H9 (cell line): ENCODE results near the gene CHST8. TPM values are rescaled to one million over a fixed set of nuclear protein-coding genes. Genes with fewer than 3 reads are reported as not detected.

ENCODE experiments used
- DNase-seq: peaks from one replicate; pipeline ENCODE4 v3.0.0-alpha.2; 2017
- H2AFZ ChIP-seq: one replicate; pipeline ENCODE4 v1.6.1; 2013; ENCODE audit warnings: mild to moderate bottlenecking, low read length, control low read depth, moderate library complexity
- H2AK5ac ChIP-seq: 2 replicates; pipeline ENCODE4 v1.6.1; 2013; ENCODE audit warnings: low read length, control low read depth, mixed read lengths; ENCODE audit not compliant: insufficient read length
- H2BK120ac ChIP-seq: one replicate; pipeline ENCODE4 v1.6.1; 2013; ENCODE audit warnings: low read depth, mild to moderate bottlenecking, low read length, control low read depth, inconsistent platforms; ENCODE audit not compliant: poor library complexity, severe bottlenecking
- H2BK12ac ChIP-seq: 2 replicates; pipeline ENCODE4 v1.6.1; 2013; ENCODE audit warnings: low read length, control low read depth, mixed read lengths, low read depth; ENCODE audit not compliant: insufficient read length
- H2BK15ac ChIP-seq: 2 replicates; pipeline ENCODE4 v1.6.1; 2013; ENCODE audit warnings: low read depth, low read length, control low read depth
- H2BK20ac ChIP-seq: one replicate; pipeline ENCODE4 v1.6.1; 2013; ENCODE audit warnings: low read depth, mild to moderate bottlenecking, low read length, control low read depth, inconsistent platforms; ENCODE audit not compliant: poor library complexity, severe bottlenecking
- H2BK5ac ChIP-seq: 2 replicates; pipeline ENCODE4 v1.6.1; 2013; ENCODE audit warnings: low read length, control low read depth, mixed read lengths; ENCODE audit not compliant: insufficient read length
- H3K14ac ChIP-seq: 2 replicates; pipeline ENCODE4 v1.6.1; 2013; ENCODE audit warnings: low read length, control low read depth; ENCODE audit not compliant: insufficient read depth
- H3K18ac ChIP-seq: 2 replicates; pipeline ENCODE4 v1.6.1; 2013; ENCODE audit warnings: low read depth, mild to moderate bottlenecking, mixed read lengths, low read length, control low read depth; ENCODE audit not compliant: insufficient read length
- H3K23ac ChIP-seq: 2 replicates; pipeline ENCODE4 v1.6.1; 2013; ENCODE audit warnings: low read length, control low read depth, mixed read lengths, low read depth; ENCODE audit not compliant: insufficient read length
- H3K23me2 ChIP-seq: 2 replicates; pipeline ENCODE4 v1.6.1; 2013; ENCODE audit warnings: low read depth, mild to moderate bottlenecking, mixed read lengths, low read length, control low read depth; ENCODE audit not compliant: insufficient read length, poor library complexity, severe bottlenecking
- H3K27ac ChIP-seq: 2 replicates; pipeline ENCODE4 v1.5.1; 2013; ENCODE audit warnings: low read length, control low read depth, mixed read lengths, low read depth; ENCODE audit not compliant: insufficient read length
- H3K27me3 ChIP-seq: 2 replicates; pipeline ENCODE4 v1.6.1; 2013; ENCODE audit warnings: low read length, control low read depth, inconsistent platforms; ENCODE audit not compliant: insufficient read depth
- H3K4ac ChIP-seq: 2 replicates; pipeline ENCODE4 v1.6.1; 2013; ENCODE audit warnings: low read depth, mild to moderate bottlenecking, control low read depth, inconsistent platforms, low read length, moderate library complexity
- H3K4me1 ChIP-seq: 2 replicates; pipeline ENCODE4 v1.6.1; 2013; ENCODE audit warnings: low read length, control low read depth, inconsistent platforms; ENCODE audit not compliant: insufficient read depth
- H3K4me2 ChIP-seq: 2 replicates; pipeline ENCODE4 v1.6.1; 2013; ENCODE audit warnings: low read length, control low read depth, mixed read lengths; ENCODE audit not compliant: insufficient read length, insufficient read depth
- H3K56ac ChIP-seq: 2 replicates; pipeline ENCODE4 v1.6.1; 2013; ENCODE audit warnings: low read depth, mild to moderate bottlenecking, mixed read lengths, low read length, control low read depth; ENCODE audit not compliant: insufficient read length
- H3K79me1 ChIP-seq: 2 replicates; pipeline ENCODE4 v1.6.1; 2013; ENCODE audit warnings: low read depth, mild to moderate bottlenecking, moderate library complexity, low read length, control low read depth, inconsistent platforms; ENCODE audit not compliant: insufficient read depth, poor library complexity, severe bottlenecking
- H3K79me2 ChIP-seq: 2 replicates; pipeline ENCODE4 v1.6.1; 2013; ENCODE audit warnings: low read length, control low read depth, inconsistent platforms; ENCODE audit not compliant: insufficient read depth
- H3K9ac ChIP-seq: 2 replicates; pipeline ENCODE4 v1.6.1; 2013; ENCODE audit warnings: low read length, control low read depth, mixed read lengths; ENCODE audit not compliant: insufficient read length; ENCODE audit errors: extremely low read depth
- H3K9me3 ChIP-seq: one replicate; pipeline ENCODE4 v1.6.1; 2013; ENCODE audit warnings: low read depth, low read length, inconsistent platforms; ENCODE audit not compliant: control insufficient read depth
- H3T11ph ChIP-seq: one replicate; pipeline ENCODE4 v1.6.1; 2013; ENCODE audit warnings: mild to moderate bottlenecking, low read length, control low read depth, inconsistent platforms
- H4K20me1 ChIP-seq: one replicate; pipeline ENCODE4 v1.6.1; 2013; ENCODE audit not compliant: control insufficient read depth, insufficient read length, insufficient read depth
- H4K5ac ChIP-seq: 2 replicates; pipeline ENCODE4 v1.6.1; 2013; ENCODE audit warnings: low read depth, mild to moderate bottlenecking, mixed read lengths, low read length, control low read depth; ENCODE audit not compliant: insufficient read length
- H4K8ac ChIP-seq: replicated peaks from 2 replicates; pipeline ENCODE4 v1.6.1; 2013; ENCODE audit warnings: low read length, control low read depth, mixed read lengths, low read depth; ENCODE audit not compliant: insufficient read length
- H4K91ac ChIP-seq: 2 replicates; pipeline ENCODE4 v1.6.1; 2013; ENCODE audit warnings: low read depth, mild to moderate bottlenecking, moderate library complexity, mixed read lengths, low read length, control low read depth; ENCODE audit not compliant: insufficient read length
- H3K27ac Mint-ChIP-seq, 3 experiments: 2 replicates in 2 of 3; 3 replicates in 1 of 3; pipeline ENCODE4 v1.8.0; 2020 to 2021; ENCODE audit warnings: mixed read lengths in 3 of 3, mild to moderate bottlenecking in 1 of 3, moderate library complexity in 1 of 3
- H3K27me3 Mint-ChIP-seq: 2 replicates; pipeline ENCODE4 v1.8.0; 2021; ENCODE audit warnings: low read depth, mild to moderate bottlenecking, moderate library complexity, mixed read lengths
- H3K36me3 Mint-ChIP-seq, 3 experiments: 2 replicates in 2 of 3; 3 replicates in 1 of 3; pipeline ENCODE4 v1.8.0; 2020 to 2021; ENCODE audit warnings: low read depth in 3 of 3, mixed read lengths in 3 of 3; ENCODE audit not compliant: insufficient read depth in 1 of 3
- H3K4me1 Mint-ChIP-seq, 2 experiments: 2 replicates each; pipeline ENCODE4 v1.8.0; 2020; ENCODE audit warnings: mixed read lengths in 2 of 2
- H3K4me3 Mint-ChIP-seq, 2 experiments: 2 replicates in 1 of 2; 3 replicates in 1 of 2; pipeline ENCODE4 v1.8.0; 2020 to 2021; ENCODE audit warnings: mild to moderate bottlenecking in 2 of 2, mixed read lengths in 2 of 2, moderate library complexity in 1 of 2
- H3K9me3 Mint-ChIP-seq, 2 experiments: 2 replicates in 1 of 2; 3 replicates in 1 of 2; pipeline ENCODE4 v1.8.0; 2020; ENCODE audit warnings: mild to moderate bottlenecking in 2 of 2, mixed read lengths in 2 of 2, moderate library complexity in 1 of 2
- WGBS: extraction: QIAGEN DNeasy Blood & Tissue Kit; methylation state at CpG from one replicate; pipeline ENCODE4 v1.1.7; 2013; ENCODE audit warnings: missing lambda C conversion rate, low lambda C conversion rate, mixed read lengths; ENCODE audit not compliant: insufficient read length; ENCODE audit errors: extremely low coverage; 5-methylcytosine and 5-hydroxymethylcytosine counted together
- total RNA-seq: library from RNA; stranded (reverse); gene quantifications from 2 replicates; pipeline ENCODE4 v1.2.1, GENCODE V29; 2021
- TF ChIP-seq, protein P1 (sequence below): fragments of 200-600 bp; sonication (generic); conservative IDR thresholded peaks from 3 replicates; pipeline ENCODE4 v1.8.0; 2021; ENCODE audit warnings: antibody characterized with exemption, mild to moderate bottlenecking

Gene CHST8
- total RNA-seq, 1 experiment from 2014 or later = 5.1 TPM

DNA sequence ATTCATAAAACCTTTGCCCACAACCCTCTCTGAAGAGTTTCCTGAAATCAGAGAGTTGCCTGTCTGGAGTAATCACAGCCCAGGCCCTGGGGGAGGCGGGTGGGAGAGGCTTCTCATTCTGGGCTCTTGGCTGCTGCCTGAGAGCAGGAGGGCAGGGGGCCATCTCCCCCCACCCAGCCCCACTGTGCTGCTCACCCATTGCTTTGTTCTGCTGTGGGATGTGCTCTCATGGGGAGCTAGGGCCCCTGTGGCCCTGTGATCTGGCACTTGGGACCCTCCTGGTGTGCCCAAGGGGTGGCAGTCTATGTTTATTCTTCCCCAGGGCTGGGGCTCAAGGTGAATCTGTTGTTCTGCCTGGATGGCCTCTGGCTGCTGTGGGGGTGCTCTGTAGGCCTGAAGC is 181.0 kb downstream of the CHST8 start:
- Histone ChIP-seq H3K79me2 (no peaks in the 10 kb centered on the region), H3K4me2 (no peak overlapping the region), H4K8ac (no peak overlapping the region), H3K18ac (no peak overlapping the region), H2AK5ac (no peak overlapping the region), H2BK12ac (no peak overlapping the region), H4K20me1 (peaks cover 2% of the 10 kb centered on the region), H4K5ac (no peak overlapping the region), H3K27me3 (no peaks in the 10 kb centered on the region), H2AFZ (no peak overlapping the region), H3T11ph (no peak overlapping the region), H3K14ac (no peak overlapping the region), H3K27ac (no peak overlapping the region), H3K23me2 (peaks cover 8% of the 10 kb centered on the region), H3K9me3 (no peaks in the 10 kb centered on the region), H3K4me1 (peaks cover 5% of the 10 kb centered on the region; the same call in 1 of the 2 replicates), H2BK15ac (no peak overlapping the region), H3K79me1 (no peaks in the 10 kb centered on the region), H3K56ac (no peak overlapping the region), H3K9ac (no peak overlapping the region), H2BK120ac (no peak overlapping the region), H3K23ac (no peak overlapping the region), H2BK5ac (no peak overlapping the region), H4K91ac (no peak overlapping the region), H3K4ac (no peak overlapping the region), H2BK20ac (no peak overlapping the region)
- Mint-ChIP-seq H3K27ac (no peak overlapping the region; a peak in 1 of 7 replicates), H3K4me1 (peaks cover 20 to 28% of the 10 kb centered on the region in 2 experiments), H3K9me3 (no peaks in the 10 kb centered on the region), H3K36me3 (peaks cover 26 to 80% (median 65%) of the 10 kb centered on the region in 3 experiments; a peak in 6 of 7 replicates), H3K4me3 (no peak overlapping the region), H3K27me3 (no peaks in the 10 kb centered on the region; the same call in 1 of the 2 replicates)
- TF ChIP-seq, protein P1, sequence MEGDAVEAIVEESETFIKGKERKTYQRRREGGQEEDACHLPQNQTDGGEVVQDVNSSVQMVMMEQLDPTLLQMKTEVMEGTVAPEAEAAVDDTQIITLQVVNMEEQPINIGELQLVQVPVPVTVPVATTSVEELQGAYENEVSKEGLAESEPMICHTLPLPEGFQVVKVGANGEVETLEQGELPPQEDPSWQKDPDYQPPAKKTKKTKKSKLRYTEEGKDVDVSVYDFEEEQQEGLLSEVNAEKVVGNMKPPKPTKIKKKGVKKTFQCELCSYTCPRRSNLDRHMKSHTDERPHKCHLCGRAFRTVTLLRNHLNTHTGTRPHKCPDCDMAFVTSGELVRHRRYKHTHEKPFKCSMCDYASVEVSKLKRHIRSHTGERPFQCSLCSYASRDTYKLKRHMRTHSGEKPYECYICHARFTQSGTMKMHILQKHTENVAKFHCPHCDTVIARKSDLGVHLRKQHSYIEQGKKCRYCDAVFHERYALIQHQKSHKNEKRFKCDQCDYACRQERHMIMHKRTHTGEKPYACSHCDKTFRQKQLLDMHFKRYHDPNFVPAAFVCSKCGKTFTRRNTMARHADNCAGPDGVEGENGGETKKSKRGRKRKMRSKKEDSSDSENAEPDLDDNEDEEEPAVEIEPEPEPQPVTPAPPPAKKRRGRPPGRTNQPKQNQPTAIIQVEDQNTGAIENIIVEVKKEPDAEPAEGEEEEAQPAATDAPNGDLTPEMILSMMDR = no peak
- DNase-seq = no peak
- no CpG with 5 or more reads among the region's 1 CpG for WGBS
